Fibroblast of lung (primary cell): ENCODE results near the gene TMEM255B. TPM values are rescaled to one million over a fixed set of nuclear protein-coding genes. Genes with fewer than 3 reads are reported as not detected.

Experiments
- DNase-seq, 2 donors: peaks; one replicate each; pipeline versions ENCODE4 v3.0.0 to v3.0.0-alpha.2; 2010; ENCODE audit warnings: low read depth in 2 of 2
- H2AFZ ChIP-seq: 2 replicates; pipeline ENCODE4 v1.5.1; 2012; ENCODE audit warnings: low read length, control low read depth, inconsistent platforms
- H3K27ac ChIP-seq: 2 replicates; pipeline ENCODE4 v1.5.1; 2011; ENCODE audit warnings: low read length, control low read depth; ENCODE audit not compliant: insufficient read depth
- H3K27me3 ChIP-seq: 2 replicates; pipeline ENCODE4 v1.5.1; 2011; ENCODE audit warnings: mild to moderate bottlenecking, low read length; ENCODE audit not compliant: control insufficient read depth, insufficient read depth
- H3K36me3 ChIP-seq: 2 replicates; pipeline ENCODE4 v1.5.1; 2011; ENCODE audit warnings: low read length; ENCODE audit not compliant: control insufficient read depth, insufficient read depth
- H3K4me1 ChIP-seq: 2 replicates; pipeline ENCODE4 v1.5.1; 2011; ENCODE audit warnings: low read length; ENCODE audit not compliant: control insufficient read depth, insufficient read depth; ENCODE audit errors: extremely low read depth
- H3K4me2 ChIP-seq: 2 replicates; pipeline ENCODE4 v1.5.1; 2011; ENCODE audit warnings: low read length, control low read depth; ENCODE audit not compliant: insufficient read depth; ENCODE audit errors: extremely low read depth
- H3K4me3 ChIP-seq, 4 experiments: fragments of 200-600 bp in 1 of 4; sonication (generic) in 1 of 4; replicated peaks in 1 of 4; 2 replicates each; pipeline ENCODE4 v1.5.1; 2011 to 2016; ENCODE audit warnings: low read length in 4 of 4, low read depth in 3 of 4, mild to moderate bottlenecking in 3 of 4, control low read depth in 2 of 4, inconsistent platforms in 1 of 4, mixed read lengths in 1 of 4; ENCODE audit not compliant: insufficient read depth in 1 of 4; ENCODE audit errors: control extremely low read depth in 1 of 4
- H3K79me2 ChIP-seq: 2 replicates; pipeline ENCODE4 v1.5.1; 2012; ENCODE audit warnings: mild to moderate bottlenecking, low read length, inconsistent platforms; ENCODE audit not compliant: control insufficient read depth, insufficient read depth
- H3K9ac ChIP-seq: 2 replicates; pipeline ENCODE4 v1.5.1; 2011; ENCODE audit warnings: mild to moderate bottlenecking, low read length, control low read depth; ENCODE audit not compliant: insufficient read depth
- H3K9me3 ChIP-seq: 2 replicates; pipeline ENCODE4 v1.5.1; 2012; ENCODE audit warnings: low read depth, low read length; ENCODE audit not compliant: control insufficient read depth, insufficient read depth
- H4K20me1 ChIP-seq: 2 replicates; pipeline ENCODE4 v1.5.1; 2011; ENCODE audit warnings: low read length; ENCODE audit not compliant: control insufficient read depth, insufficient read depth; ENCODE audit errors: extremely low read depth
- CTCF ChIP-seq, 2 donors: IDR thresholded peaks in 1 of 2; conservative IDR thresholded peaks in 1 of 2; 1 replicate in 1 of 2; 2 replicates in 1 of 2; pipeline ENCODE4 v1.5.1; 2011 to 2012; ENCODE audit warnings: low read length in 2 of 2, control low read depth in 1 of 2, inconsistent platforms in 1 of 2, low read depth in 1 of 2, mild to moderate bottlenecking in 1 of 2
- EZH2 ChIP-seq: IDR thresholded peaks from 2 replicates; pipeline ENCODE4 v1.5.1; 2012; ENCODE audit warnings: low read length, control low read depth, mild to moderate bottlenecking; ENCODE audit errors: missing control alignments
- polyA plus RNA-seq, 2 donors: library from polyadenylated mRNA; depleted of rRNA in 1 of 2; stranded (reverse) in 1 of 2; unstranded in 1 of 2; fragments of >200 nt; gene quantifications; 2 replicates each; pipeline ENCODE4 v1.2.1, GENCODE V29; 2011 to 2012; ENCODE audit warnings: missing spikeins in 1 of 2
- total RNA-seq: library from RNA; depleted of rRNA; stranded (reverse); fragments of >200 nt; gene quantifications from 2 replicates; pipeline ENCODE4 v1.2.1, GENCODE V29; 2014

TMEM255B gene
- total and polyA plus RNA-seq, 2 donors (not counting 1 experiment from before 2014, with no cell fraction given): 2.4 to 10.4 TPM

DNA sequence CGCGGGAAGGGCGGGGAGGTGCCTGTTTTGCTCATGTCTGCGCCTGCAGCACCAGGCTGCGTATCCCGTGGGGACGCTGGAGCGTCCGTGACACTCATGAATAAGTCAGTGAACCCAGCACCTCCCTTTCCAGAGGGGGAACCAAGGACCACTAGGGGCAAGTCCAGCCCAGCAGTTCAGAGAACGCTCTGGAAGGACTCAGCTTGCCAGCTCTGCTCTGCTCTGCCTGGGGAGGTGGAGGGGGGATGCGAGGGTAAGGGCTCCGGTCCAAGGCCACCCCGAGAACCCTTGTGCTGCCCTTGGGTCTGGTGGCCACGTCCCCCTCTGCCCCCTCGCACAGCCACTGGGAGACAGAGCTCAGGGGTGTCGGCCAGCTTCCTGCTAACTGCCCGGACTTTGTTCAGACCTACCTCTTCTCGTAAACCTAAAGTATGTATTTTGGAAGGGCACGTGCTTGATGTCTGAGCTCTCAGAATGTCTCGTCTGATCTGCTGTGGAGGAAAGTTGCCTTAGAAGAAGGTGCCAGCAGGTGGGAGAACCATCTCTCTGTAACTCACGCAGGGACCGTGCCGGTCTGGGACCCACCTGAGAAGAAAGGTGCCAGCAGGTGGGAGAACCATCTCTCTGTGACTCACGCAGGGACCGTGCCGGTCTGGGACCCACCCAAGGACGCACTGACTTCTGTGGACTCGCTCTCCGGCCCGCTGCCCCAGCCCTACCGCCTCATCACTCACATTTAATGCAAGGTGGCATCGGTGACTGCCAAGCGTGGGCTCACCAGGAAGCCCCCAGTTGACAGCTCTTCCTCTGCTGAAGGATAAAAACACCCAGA is 34.1 kb downstream of the TMEM255B start:
- H3K9ac ChIP-seq: no peak overlapping the region
- H3K27ac ChIP-seq: no peak overlapping the region
- no peak overlapping the region for H2AFZ ChIP-seq
- TF ChIP-seq CTCF (conservative IDR thresholded peaks at IDR 0.05 in 1 of 2, IDR thresholded peaks at IDR 0.05 in 1 of 2; ENCODE audit: low read depth in 1 of 2, low read length in 2 of 2) (no peak), EZH2 (no peak)
- H3K4me2 ChIP-seq: no peak overlapping the region
- H3K4me3 ChIP-seq: no peak overlapping the region
- H4K20me1 ChIP-seq: no peaks in the 10 kb centered on the region
- no peaks in the 10 kb centered on the region for H3K4me1 ChIP-seq
- H3K27me3 ChIP-seq: no peaks in the 10 kb centered on the region
- H3K9me3 ChIP-seq: no peaks in the 10 kb centered on the region
- H3K36me3 ChIP-seq: no peaks in the 10 kb centered on the region
- H3K79me2 ChIP-seq: no peaks in the 10 kb centered on the region
- no peak for DNase-seq

DNA sequence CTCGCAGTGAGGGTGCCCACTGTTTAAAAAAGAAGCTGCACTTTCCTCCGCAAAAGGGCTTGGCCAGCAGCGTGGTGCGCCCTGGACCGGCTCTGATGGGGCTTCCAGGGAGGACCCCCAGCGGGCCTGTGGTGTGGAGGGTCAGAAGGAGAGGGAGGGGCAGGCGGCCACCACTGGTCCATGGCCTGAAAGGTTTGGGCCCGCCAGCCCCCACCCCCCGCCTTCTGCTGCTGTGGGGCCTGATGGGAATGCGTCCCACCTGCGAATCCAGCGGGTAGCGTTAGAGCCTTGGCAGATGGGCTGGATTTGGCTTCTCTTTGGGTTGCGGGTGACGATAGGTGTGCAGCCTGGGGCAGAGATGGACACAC is 34.7 kb downstream of the TMEM255B start:
- DNase-seq: no peak
- H3K27ac ChIP-seq: no peak overlapping the region
- TF ChIP-seq CTCF (conservative IDR thresholded peaks at IDR 0.05 in 1 of 2, IDR thresholded peaks at IDR 0.05 in 1 of 2; ENCODE audit: low read depth in 1 of 2, low read length in 2 of 2): no peak
- TF ChIP-seq EZH2: no peak
- H3K9ac ChIP-seq: no peak overlapping the region
- H3K4me1 ChIP-seq: no peaks in the 10 kb centered on the region
- no peak overlapping the region for H3K4me2 ChIP-seq
- H3K27me3 ChIP-seq: no peaks in the 10 kb centered on the region
- no peak overlapping the region for H2AFZ ChIP-seq
- no peaks in the 10 kb centered on the region for H3K79me2 ChIP-seq
- H3K4me3 ChIP-seq: no peak overlapping the region
- H3K36me3 ChIP-seq: no peaks in the 10 kb centered on the region
- H3K9me3 ChIP-seq: no peaks in the 10 kb centered on the region
- H4K20me1 ChIP-seq: no peaks in the 10 kb centered on the region

DNA sequence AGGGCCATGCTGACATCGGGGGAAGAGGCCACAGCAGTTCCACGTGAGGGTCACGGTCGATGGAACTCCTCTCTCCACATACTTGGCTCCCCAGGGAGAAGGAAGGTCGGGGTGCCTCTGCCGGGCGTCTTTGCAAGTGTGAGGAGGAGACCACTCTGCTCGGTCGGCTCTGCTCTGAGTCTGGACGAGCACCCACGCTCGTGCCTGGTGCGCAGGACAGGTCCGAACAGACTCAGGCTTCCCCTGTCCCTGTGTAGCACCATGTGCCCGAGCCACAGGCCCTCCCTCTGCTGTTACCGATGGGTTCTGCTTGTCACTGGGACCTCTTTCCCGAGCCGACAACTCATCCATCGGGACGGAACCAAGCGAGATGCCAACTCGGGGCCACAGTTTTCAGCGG is 35.1 kb downstream of the TMEM255B start:
- no peak overlapping the region for H3K4me3 ChIP-seq
- H3K9ac ChIP-seq: no peak overlapping the region
- no peak overlapping the region for H3K27ac ChIP-seq
- H3K36me3 ChIP-seq: no peaks in the 10 kb centered on the region
- no peaks in the 10 kb centered on the region for H3K79me2 ChIP-seq
- no peaks in the 10 kb centered on the region for H3K9me3 ChIP-seq
- H3K27me3 ChIP-seq: no peaks in the 10 kb centered on the region
- no peak overlapping the region for H3K4me2 ChIP-seq
- no peak overlapping the region for H2AFZ ChIP-seq
- H3K4me1 ChIP-seq: no peaks in the 10 kb centered on the region
- TF ChIP-seq CTCF (conservative IDR thresholded peaks at IDR 0.05 in 1 of 2, IDR thresholded peaks at IDR 0.05 in 1 of 2; ENCODE audit: low read depth in 1 of 2, low read length in 2 of 2): no peak
- no peak for TF ChIP-seq EZH2
- H4K20me1 ChIP-seq: no peaks in the 10 kb centered on the region
- DNase-seq: no peak
